NCI-H187 treated with DMSO at 0.1 percent for 48 hours (cell line): ENCODE data around the gene MAP2K1.

Experiments
- DNase-seq: peaks from one replicate; lab custom pipeline; 2025; lab: John Stamatoyannopoulos, UW

Gene MAP2K1

GRCh38 chr15:66504563-66505429 is 118.1 kb downstream of the MAP2K1 start, which contains the start of the genes RPL4 and ZWILCH:
Gene RPL4 (minus strand): TSS chr15:66504855. CDS start chr15:66504790, 65 bp downstream.
Gene ZWILCH (plus strand): TSS chr15:66505326. CDS start chr15:66505339, 13 bp downstream.
- no peak for DNase-seq

DNA sequence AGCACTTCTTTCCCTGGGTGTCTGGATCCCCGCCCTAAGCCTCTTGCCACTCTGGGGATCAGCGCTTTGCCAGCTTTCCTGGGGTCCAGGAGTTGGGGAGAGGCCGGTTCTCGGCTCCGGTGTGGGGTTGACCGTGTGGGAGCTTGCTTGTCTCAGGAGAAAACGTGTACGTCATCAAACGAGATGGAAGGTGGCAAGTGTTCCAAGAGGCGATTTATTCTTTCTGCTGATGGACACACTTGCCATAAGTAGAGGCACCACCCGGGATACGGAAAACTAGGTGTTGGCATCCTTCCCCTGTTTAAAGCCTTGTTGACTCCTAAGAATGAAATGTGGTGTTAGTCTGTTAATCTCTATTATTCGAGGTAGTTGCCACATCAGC is 118.7 kb downstream of the MAP2K1 start:
- no peak for DNase-seq

GRCh38 chr15:66505818-66506217 is 119.1 kb downstream of the MAP2K1 start:
- DNase-seq: no peak

DNA sequence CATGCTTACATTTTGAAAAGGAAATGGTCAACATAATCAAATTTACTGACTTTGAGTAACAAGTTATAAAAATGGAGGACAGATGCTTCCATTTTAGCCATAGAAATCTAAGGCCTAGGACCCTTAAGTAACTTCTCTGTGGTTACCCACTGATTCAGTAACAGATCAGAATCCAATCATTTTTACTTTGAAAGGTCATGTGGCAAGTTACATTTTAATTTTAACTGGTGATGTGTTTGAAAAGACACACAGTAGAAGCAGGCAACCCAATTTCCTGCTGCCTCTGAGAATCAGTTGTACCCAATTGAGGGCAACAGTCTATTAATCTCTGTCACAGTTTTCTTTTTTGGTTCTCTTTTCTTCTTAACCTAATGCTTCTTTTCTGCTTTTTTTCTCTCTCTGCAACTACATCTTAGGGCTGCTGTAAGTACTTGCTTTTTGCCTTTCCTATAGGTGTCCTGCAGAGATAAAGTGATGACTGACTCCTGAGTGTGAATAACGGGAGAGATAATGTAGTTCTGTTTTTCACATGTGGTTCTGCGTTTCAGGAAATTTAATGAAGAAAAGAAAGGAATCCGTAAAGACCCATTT is 121.7 kb downstream of the MAP2K1 start:
- DNase-seq: no peak

- no peak for DNase-seq
Measured at GRCh38 chr15:66514586-66514985, 127.9 kb downstream of the MAP2K1 start.

GRCh38 chr15:66515901-66516322 is 129.2 kb downstream of the MAP2K1 start:
- DNase-seq: no peak

GRCh38 chr15:66523926-66524325 is 137.2 kb downstream of the MAP2K1 start:
- DNase-seq: no peak

DNA sequence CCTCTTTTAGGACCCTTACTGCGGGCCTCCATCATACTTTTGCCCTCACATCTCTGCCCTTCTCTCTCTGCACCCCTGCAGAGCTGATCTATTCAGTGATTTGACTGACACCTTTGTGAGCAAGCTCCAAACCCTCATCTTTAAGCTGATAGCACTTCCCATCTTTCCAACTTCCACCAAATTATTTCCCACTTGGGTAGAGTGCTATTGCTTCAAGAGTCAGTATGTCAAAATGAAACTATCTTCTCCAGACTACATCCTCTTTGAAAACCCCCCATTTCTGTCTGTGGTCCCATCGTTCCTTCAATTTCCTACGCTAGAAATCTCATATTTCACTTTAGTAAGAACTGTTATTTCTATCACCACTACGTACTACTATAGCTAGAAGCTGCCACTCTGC is 138.1 kb downstream of the MAP2K1 start:
- no peak for DNase-seq

DNA sequence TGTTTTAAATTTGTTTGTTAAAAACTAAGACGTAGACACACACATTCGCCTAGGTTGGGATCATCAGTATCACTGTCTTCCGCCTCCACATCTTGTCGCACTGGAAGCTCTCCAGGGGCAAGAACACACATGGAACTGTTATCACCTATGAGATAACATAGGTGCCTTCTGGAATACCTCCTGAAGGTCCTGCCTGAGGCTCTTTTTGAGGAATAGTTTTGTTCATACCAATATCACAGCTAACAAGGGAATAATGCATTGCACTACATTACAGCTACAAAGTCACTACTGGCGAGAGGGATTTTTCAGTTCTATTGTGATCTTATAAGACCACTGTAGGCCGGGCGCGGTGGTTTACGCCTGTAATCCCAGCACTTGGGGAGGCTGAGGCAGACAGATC is 148.3 kb downstream of the MAP2K1 start:
- DNase-seq: no peak
